DND-41 (cell line): ENCODE data around the gene CENPS.

Experiments
- ATAC-seq: fragments of 200-7000 bp; cut with Tn5 transposase; 3 replicates; pipeline ENCODE4 v1.9.1; 2021; ENCODE audit warnings: low read depth; ENCODE audit not compliant: insufficient read depth
- DNase-seq: peaks from one replicate; pipeline ENCODE4 v3.0.0-alpha.2; 2020
- H2AFZ ChIP-seq: 2 replicates; pipeline ENCODE4 v1.6.0; 2012; ENCODE audit warnings: low read depth, low read length
- H3K27ac ChIP-seq: 2 replicates; pipeline ENCODE4 v1.5.1; 2012; ENCODE audit warnings: low read length, inconsistent platforms
- H3K27me3 ChIP-seq: fragments of 200-600 bp; sonication (generic); 2 replicates; pipeline ENCODE4 v1.6.0; 2012; ENCODE audit warnings: low read length, mild to moderate bottlenecking, inconsistent platforms; ENCODE audit not compliant: insufficient read depth, poor library complexity
- H3K36me3 ChIP-seq: 2 replicates; pipeline ENCODE4 v1.5.1; 2012; ENCODE audit warnings: low read length, inconsistent platforms; ENCODE audit not compliant: insufficient read depth
- H3K4me1 ChIP-seq: 2 replicates; pipeline ENCODE4 v1.5.1; 2012; ENCODE audit warnings: mild to moderate bottlenecking, low read length; ENCODE audit not compliant: insufficient read depth
- H3K4me2 ChIP-seq: 2 replicates; pipeline ENCODE4 v1.6.0; 2012; ENCODE audit warnings: mild to moderate bottlenecking, moderate library complexity, low read length, inconsistent platforms; ENCODE audit not compliant: insufficient read depth
- H3K4me3 ChIP-seq, 2 experiments: fragments of 200-600 bp in 1 of 2; shearing (Covaris generic) in 1 of 2; 2 replicates each; pipeline ENCODE4 v1.5.1; 2012 to 2016; ENCODE audit warnings: inconsistent platforms in 2 of 2, low read length in 2 of 2, mild to moderate bottlenecking in 2 of 2, low read depth in 1 of 2, moderate library complexity in 1 of 2
- H3K79me2 ChIP-seq: 2 replicates; pipeline ENCODE4 v1.6.0; 2012; ENCODE audit warnings: low read length, inconsistent platforms; ENCODE audit not compliant: insufficient read depth
- H3K9ac ChIP-seq: 2 replicates; pipeline ENCODE4 v1.6.0; 2012; ENCODE audit warnings: low read depth, mild to moderate bottlenecking, inconsistent platforms, low read length, moderate library complexity
- H3K9me3 ChIP-seq: 2 replicates; pipeline ENCODE4 v1.5.1; 2012; ENCODE audit warnings: low read length, moderate library complexity, mild to moderate bottlenecking, inconsistent platforms; ENCODE audit not compliant: insufficient read depth, severe bottlenecking
- H4K20me1 ChIP-seq: 2 replicates; pipeline ENCODE4 v1.6.0; 2012; ENCODE audit warnings: low read length; ENCODE audit not compliant: insufficient read depth
- EZH2 ChIP-seq: IDR thresholded peaks from 3 replicates; pipeline ENCODE4 v1.6.1; 2012; ENCODE audit warnings: borderline replicate concordance, low read depth, mild to moderate bottlenecking, moderate library complexity, low read length, inconsistent platforms; ENCODE audit not compliant: severe bottlenecking
- TF ChIP-seq, protein P1 (sequence below): IDR thresholded peaks from 2 replicates; pipeline ENCODE4 v1.5.1; 2012; ENCODE audit warnings: borderline replicate concordance, low read length, moderate library complexity, mild to moderate bottlenecking; ENCODE audit not compliant: poor library complexity, severe bottlenecking; ENCODE audit errors: extremely low read depth

Gene CENPS

DNA sequence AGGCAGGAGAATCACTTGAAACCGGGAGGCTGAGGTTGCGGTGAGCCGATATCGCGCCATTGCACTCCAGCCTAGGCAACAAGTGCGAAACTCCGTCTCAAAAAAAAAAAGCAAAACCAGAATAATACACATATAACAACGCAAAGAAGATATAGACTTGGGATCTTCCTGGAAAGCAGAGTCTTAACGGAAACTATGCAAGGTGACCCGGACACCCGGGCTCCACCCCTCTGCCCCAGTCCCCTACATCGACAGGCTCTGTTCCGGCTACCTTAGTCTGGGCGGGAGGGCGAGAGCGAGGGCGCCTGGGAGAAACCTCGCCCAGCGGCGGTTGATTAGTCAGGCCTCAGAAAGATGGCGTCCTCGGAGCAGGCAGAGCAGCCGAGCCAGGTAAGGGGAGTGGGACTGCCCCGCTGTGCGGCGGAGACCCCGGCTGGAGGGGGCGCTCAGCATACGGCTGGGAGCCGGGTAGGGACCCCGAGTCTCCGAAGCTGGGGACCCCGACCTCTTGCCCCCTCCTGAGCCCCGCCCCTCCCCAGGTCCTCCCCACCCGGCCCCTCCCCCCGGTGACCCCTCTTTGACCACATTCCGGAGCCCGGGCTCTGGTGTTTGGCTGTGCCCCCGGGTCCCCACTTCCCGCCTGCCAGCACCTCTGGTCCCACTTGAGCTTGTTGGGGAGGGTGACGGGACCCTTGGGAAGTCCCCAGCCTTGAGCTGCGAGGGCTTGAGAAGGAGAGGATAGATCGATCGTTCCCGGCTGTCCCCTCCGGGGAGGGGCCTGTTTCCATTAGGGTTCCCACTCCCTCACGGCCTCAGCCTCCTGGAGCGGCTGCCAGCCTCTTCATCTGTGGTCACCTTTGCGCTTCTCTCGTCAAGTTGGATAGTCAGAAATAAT, 44.6 kb downstream of the CENPS start, which contains the start of gene PEX14:
PEX14 (plus strand) TSS at position 338 of the 895 bp plus-strand sequence; CDS start at position 355, 17 bp downstream.
- TF ChIP-seq, protein P1, sequence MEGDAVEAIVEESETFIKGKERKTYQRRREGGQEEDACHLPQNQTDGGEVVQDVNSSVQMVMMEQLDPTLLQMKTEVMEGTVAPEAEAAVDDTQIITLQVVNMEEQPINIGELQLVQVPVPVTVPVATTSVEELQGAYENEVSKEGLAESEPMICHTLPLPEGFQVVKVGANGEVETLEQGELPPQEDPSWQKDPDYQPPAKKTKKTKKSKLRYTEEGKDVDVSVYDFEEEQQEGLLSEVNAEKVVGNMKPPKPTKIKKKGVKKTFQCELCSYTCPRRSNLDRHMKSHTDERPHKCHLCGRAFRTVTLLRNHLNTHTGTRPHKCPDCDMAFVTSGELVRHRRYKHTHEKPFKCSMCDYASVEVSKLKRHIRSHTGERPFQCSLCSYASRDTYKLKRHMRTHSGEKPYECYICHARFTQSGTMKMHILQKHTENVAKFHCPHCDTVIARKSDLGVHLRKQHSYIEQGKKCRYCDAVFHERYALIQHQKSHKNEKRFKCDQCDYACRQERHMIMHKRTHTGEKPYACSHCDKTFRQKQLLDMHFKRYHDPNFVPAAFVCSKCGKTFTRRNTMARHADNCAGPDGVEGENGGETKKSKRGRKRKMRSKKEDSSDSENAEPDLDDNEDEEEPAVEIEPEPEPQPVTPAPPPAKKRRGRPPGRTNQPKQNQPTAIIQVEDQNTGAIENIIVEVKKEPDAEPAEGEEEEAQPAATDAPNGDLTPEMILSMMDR, result no peak
- TF ChIP-seq EZH2, result no peak
- H2AFZ ChIP-seq, result peak within 1 kb of the TSS; percentile 83
- peak within 1 kb of the TSS; percentile 78 for H3K9ac ChIP-seq
- no peaks in the 10 kb centered on the region for H3K9me3 ChIP-seq
- H3K79me2 ChIP-seq, result peaks cover 65% of the 10 kb centered on the region
- H3K27me3 ChIP-seq, result no peaks in the 10 kb centered on the region
- H3K27ac ChIP-seq, result peak within 1 kb of the TSS; percentile 83
- peak within 1 kb of the TSS; percentile 90 for H3K4me2 ChIP-seq
- DNase-seq (peak; percentile 93), ATAC-seq (peak; percentile 85)
- peaks cover 55% of the 10 kb centered on the region for H3K4me1 ChIP-seq
- peaks cover 3% of the 10 kb centered on the region for H3K36me3 ChIP-seq
- peaks cover 5% of the 10 kb centered on the region; the same call in 1 of the 2 replicates for H4K20me1 ChIP-seq
- peak within 1 kb of the TSS; percentile 88 to 97 for H3K4me3 ChIP-seq

DNA sequence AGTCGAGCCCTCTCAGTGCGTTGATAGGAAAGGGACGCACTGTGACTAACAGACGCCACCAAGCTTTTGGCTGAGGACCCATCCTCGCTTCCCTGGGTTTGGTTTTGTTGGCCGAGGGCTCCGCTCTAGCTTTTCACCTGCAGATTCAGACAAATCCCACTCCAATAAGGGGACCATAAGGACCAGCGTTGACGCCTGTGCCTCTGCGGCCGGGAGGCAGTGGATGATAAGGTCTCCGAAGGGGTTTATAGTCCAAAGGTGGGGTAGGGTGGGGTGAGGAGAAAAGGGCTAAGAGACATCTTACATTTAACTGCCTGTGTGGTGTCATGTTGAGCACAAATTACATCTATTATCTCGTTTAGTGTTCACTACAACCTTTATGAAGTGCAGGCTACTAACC, 45.3 kb downstream of the CENPS start:
- no peak for ATAC-seq
- DNase-seq, result no peak
- H3K79me2 ChIP-seq, result peaks cover 63% of the 10 kb centered on the region
- H3K9me3 ChIP-seq, result no peaks in the 10 kb centered on the region
- peak overlapping the region; percentile 88 to 97 for H3K4me3 ChIP-seq
- H3K4me2 ChIP-seq, result peak overlapping the region; percentile 90
- peaks cover 55% of the 10 kb centered on the region for H3K4me1 ChIP-seq
- no peaks in the 10 kb centered on the region for H3K27me3 ChIP-seq
- peak overlapping the region; percentile 78 for H3K9ac ChIP-seq
- peaks cover 5% of the 10 kb centered on the region; the same call in 1 of the 2 replicates for H4K20me1 ChIP-seq
- H2AFZ ChIP-seq, result peak overlapping the region; percentile 83
- H3K27ac ChIP-seq, result peak overlapping the region; percentile 83
- TF ChIP-seq, protein P1, result no peak
- no peak for TF ChIP-seq EZH2
- H3K36me3 ChIP-seq, result no peaks in the 10 kb centered on the region; the same call in 1 of the 2 replicates

DNA sequence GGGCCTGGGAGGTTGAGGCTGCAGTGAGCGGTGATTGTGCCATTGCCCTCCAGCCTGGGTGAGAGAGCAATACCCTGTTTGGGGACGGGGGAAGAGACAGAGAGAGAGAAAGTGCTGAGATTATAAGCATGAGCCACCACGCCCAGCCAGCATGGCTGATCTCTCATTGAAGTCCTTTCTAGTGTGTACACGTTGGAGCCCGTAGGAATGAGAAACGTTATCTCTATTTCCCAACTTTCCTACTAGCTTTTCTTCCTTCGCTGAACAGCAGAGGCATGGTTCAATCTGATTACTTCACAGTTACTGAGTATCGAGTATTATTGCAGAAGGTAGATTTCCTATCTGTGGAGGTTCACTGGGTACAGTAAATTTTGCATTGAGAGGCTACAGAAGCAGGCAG, 49.1 kb downstream of the CENPS start:
- H2AFZ ChIP-seq, result no peak overlapping the region
- peaks cover 25% of the 10 kb centered on the region for H3K4me1 ChIP-seq
- H3K79me2 ChIP-seq, result peaks cover 79% of the 10 kb centered on the region
- TF ChIP-seq EZH2, result no peak
- TF ChIP-seq, protein P1, result no peak
- H3K27ac ChIP-seq, result no peak overlapping the region
- DNase-seq (no peak), ATAC-seq (no peak)
- no peak overlapping the region for H3K4me3 ChIP-seq
- no peaks in the 10 kb centered on the region for H3K36me3 ChIP-seq
- H3K9ac ChIP-seq, result no peak overlapping the region
- no peak overlapping the region for H3K4me2 ChIP-seq
- H3K27me3 ChIP-seq, result no peaks in the 10 kb centered on the region
- H3K9me3 ChIP-seq, result no peaks in the 10 kb centered on the region
- H4K20me1 ChIP-seq, result peaks cover 10% of the 10 kb centered on the region; the same call in 1 of the 2 replicates
